Fibroblast of skin of back (primary cell): ENCODE data around the gene NPIPB6.

Source experiments
- DNase-seq: peaks from one replicate; pipeline ENCODE4 v3.0.0-alpha.2; 2013

The NPIPB6 gene

GRCh38 chr16:28297784-28298510 lies 65.4 kb downstream of the NPIPB6 start:
- no peak for DNase-seq

GRCh38 chr16:28297308-28297707 lies 66.0 kb downstream of the NPIPB6 start:
- DNase-seq, result no peak

- DNase-seq, result no peak
These were observed 68.0 kb downstream of the NPIPB6 start for GRCh38 chr16:28295276-28295675.

- no peak for DNase-seq
These were observed 69.1 kb downstream of the NPIPB6 start for GRCh38 chr16:28294201-28294600.

GRCh38 chr16:28293601-28293960 lies 69.7 kb downstream of the NPIPB6 start:
- DNase-seq, result no peak

- DNase-seq, result no peak
These were observed 70.3 kb downstream of the NPIPB6 start for GRCh38 chr16:28292731-28293600.
